GM23338 (cell line): Measurements from ENCODE around the gene ERBB3.

ENCODE experiments used
- CREB1 ChIP-seq: fragments of 250-450 bp; sonication (Bioruptor Pico); IDR thresholded peaks from 2 replicates; pipeline ENCODE4 v1.5.0; 2020; ENCODE audit warnings: low read depth, mild to moderate bottlenecking, moderate library complexity
- CTCF ChIP-seq, 2 experiments: fragments of 200-600 bp in 1 of 2; sonication (generic) in 1 of 2; conservative IDR thresholded peaks; 2 replicates each; pipeline versions ENCODE4 v1.5.1 to v1.6.1; 2016 to 2017; ENCODE audit warnings: antibody characterized with exemption in 2 of 2, low read depth in 2 of 2, mild to moderate bottlenecking in 2 of 2, moderate library complexity in 1 of 2
- EZH2 ChIP-seq: fragments of 200-600 bp; sonication (generic); IDR thresholded peaks from one replicate; pipeline ENCODE4 v1.8.0; 2017; ENCODE audit warnings: antibody characterized with exemption, mild to moderate bottlenecking, low read depth; ENCODE audit not compliant: unreplicated experiment
- EZH2phosphoT487 ChIP-seq: fragments of 200-600 bp; sonication (generic); IDR thresholded peaks from one replicate; pipeline ENCODE4 v1.8.1; 2018; ENCODE audit warnings: antibody characterized with exemption; ENCODE audit not compliant: unreplicated experiment
- JUNB ChIP-seq: IDR thresholded peaks from one replicate; pipeline ENCODE4 v1.6.1; 2016; ENCODE audit warnings: antibody characterized with exemption; ENCODE audit not compliant: unreplicated experiment
- NANOG ChIP-seq: IDR thresholded peaks from 2 replicates; pipeline ENCODE4 v1.6.1; 2016; ENCODE audit warnings: antibody characterized with exemption, borderline replicate concordance
- POLR2AphosphoS5 ChIP-seq: IDR thresholded peaks from 2 replicates; pipeline ENCODE4 v1.6.1; 2016; ENCODE audit warnings: antibody characterized with exemption, low read depth
- REST ChIP-seq: IDR thresholded peaks from one replicate; pipeline ENCODE4 v1.6.1; 2018; ENCODE audit warnings: antibody characterized with exemption; ENCODE audit not compliant: unreplicated experiment
- STAT1 ChIP-seq: IDR thresholded peaks from one replicate; pipeline ENCODE4 v1.6.1; 2016; ENCODE audit warnings: antibody characterized with exemption; ENCODE audit not compliant: unreplicated experiment
- ZNF114 ChIP-seq: fragments of 250-450 bp; sonication (Bioruptor Pico); IDR thresholded peaks from 2 replicates; pipeline ENCODE4 v1.5.0; 2020; ENCODE audit warnings: mild to moderate bottlenecking, moderate library complexity
- ZNF331 ChIP-seq: fragments of 250-450 bp; sonication (Bioruptor Pico); IDR thresholded peaks from 2 replicates; pipeline ENCODE4 v1.5.0; 2020; ENCODE audit warnings: low read depth, mild to moderate bottlenecking, moderate library complexity
- TF ChIP-seq, protein P1 (sequence below): IDR thresholded peaks from 2 replicates; pipeline ENCODE4 v1.6.1; 2016; ENCODE audit warnings: antibody characterized with exemption

GRCh38 chr12:56104109-56104814, 24.3 kb downstream of the ERBB3 start, which contains the start of gene PA2G4:
- TF ChIP-seq, protein P1, sequence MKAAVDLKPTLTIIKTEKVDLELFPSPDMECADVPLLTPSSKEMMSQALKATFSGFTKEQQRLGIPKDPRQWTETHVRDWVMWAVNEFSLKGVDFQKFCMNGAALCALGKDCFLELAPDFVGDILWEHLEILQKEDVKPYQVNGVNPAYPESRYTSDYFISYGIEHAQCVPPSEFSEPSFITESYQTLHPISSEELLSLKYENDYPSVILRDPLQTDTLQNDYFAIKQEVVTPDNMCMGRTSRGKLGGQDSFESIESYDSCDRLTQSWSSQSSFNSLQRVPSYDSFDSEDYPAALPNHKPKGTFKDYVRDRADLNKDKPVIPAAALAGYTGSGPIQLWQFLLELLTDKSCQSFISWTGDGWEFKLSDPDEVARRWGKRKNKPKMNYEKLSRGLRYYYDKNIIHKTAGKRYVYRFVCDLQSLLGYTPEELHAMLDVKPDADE, result peak; percentile 96
- TF ChIP-seq EZH2 (no peak), CTCF (conservative IDR thresholded peaks at IDR 0.05; ENCODE audit: low read depth in 2 of 2) (no peak), EZH2phosphoT487 (no peak), JUNB (no peak), REST (no peak), POLR2AphosphoS5 (peak; percentile 82), ZNF331 (CRISPR knock-in tag) (no peak), NANOG (no peak), CREB1 (CRISPR knock-in tag) (no peak), ZNF114 (CRISPR knock-in tag) (no peak), STAT1 (no peak)
